SKM-1 (cell line): Measurements from ENCODE around the gene GAS1.
A peak's percentile ranks its signal among the peaks of the same experiment; 100 is the strongest.

Source experiments
- DNase-seq: peaks from one replicate; lab custom pipeline; 2025; ENCODE audit not compliant: unreplicated experiment; lab: John Stamatoyannopoulos, UW

Gene GAS1

GRCh38 chr9:86965636-86966395 lies 18.5 kb upstream of the GAS1 start:
- DNase-seq: no peak

DNA sequence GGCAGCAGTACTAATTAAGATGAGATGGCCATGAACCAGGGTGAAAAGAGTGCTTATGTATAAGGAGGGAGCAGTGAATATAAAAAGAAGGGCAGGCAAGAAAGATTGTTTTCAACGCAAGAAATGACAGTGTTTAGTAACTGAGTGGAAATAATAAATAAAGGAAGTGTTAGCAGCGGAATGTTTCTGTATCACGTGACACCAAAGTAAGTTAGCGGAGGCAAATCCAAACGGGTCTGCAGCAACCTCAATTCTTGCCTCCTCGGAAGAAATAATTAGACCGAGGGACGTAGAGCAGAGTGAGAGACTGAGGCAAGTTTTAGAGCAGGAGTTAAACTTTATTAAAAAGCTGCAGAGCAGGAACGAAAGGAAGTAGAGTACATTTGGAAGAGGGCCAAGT lies 15.4 kb upstream of the GAS1 start:
- no peak for DNase-seq

DNA sequence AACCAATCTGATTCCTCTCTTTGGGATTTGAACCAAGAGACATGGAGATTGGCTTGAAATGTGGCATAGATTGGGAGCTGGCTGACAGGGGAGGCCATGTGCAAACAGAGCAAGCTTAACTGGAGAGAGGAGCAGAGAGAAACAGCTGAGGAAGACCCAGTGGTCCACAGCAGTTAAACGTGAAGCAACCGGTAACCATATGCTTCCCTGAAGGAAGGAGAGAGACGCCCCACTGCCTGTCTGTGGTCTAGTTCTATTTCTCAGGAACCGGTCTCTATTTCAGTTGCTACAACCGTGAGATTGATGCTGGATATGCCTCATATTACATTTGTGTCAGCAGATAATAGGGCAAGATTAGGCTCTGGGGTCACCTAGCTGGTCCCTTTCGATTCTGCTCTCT lies 13.6 kb upstream of the GAS1 start:
- DNase-seq: no peak

- DNase-seq: no peak
These were observed 10.9 kb upstream of the GAS1 start for GRCh38 chr9:86958203-86958602.

DNA sequence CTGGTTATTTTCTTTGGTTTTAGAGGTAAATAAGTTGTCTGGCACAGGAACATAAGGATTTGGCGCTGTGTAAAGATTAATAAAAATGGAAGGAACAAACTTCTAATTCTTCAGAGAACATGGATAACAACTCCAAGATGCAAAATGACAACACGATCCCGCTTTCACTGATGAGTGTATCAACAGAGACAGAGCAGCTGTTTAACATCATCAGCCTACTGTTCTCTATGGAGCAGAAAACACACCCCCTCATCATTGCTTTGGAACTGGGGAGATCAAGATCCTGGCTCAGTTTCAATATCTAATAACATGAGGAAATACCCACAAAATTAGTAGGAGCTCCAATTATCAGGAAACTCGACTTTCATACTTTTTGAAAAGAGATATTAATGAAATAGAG lies 8.3 kb upstream of the GAS1 start:
- no peak for DNase-seq

DNA sequence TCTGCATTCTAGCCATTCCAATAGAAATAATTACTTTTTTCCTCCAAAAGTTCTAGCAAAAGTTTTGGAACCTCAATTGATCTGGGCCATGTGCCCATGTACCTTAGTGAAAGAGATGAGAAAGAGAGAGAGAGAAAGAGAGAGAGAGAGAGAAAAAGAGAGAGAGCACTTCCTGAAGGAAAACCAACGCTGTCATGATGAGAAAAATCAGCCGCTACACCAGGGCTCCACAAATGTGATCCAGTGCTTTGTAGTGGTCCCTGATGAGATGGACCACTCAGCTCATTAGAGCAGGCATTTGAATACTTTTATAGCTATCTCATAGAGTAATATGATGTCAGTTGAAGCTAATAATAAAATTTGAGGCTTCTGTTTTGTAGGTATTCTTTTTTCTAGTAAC lies 7.7 kb upstream of the GAS1 start:
- no peak for DNase-seq

DNA sequence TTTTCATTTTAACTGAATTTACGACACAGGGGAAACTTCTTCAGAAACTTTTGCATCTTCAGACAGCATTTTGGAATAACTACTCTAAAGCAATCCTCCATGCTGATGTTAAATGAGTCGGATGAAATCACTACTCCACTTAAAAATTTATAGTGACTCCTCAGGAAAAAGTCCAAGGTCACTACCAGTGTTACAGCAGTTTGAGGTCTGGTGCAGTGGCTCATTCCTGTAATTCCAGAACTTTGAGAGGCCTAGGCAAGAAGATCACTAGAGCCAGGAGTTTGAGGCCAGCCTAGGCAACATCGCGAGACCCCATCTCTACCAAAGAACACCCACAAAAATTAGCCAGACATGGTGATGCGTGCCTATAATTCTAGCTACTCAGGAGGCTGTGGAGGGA lies 5.9 kb upstream of the GAS1 start:
- no peak for DNase-seq

- peak; percentile 34 for DNase-seq
These were observed 996 bp upstream of the GAS1 start for GRCh38 chr9:86948074-86948929.

GRCh38 chr9:86946201-86947145 lies 833 bp downstream of the GAS1 start:
- no peak for DNase-seq

DNA sequence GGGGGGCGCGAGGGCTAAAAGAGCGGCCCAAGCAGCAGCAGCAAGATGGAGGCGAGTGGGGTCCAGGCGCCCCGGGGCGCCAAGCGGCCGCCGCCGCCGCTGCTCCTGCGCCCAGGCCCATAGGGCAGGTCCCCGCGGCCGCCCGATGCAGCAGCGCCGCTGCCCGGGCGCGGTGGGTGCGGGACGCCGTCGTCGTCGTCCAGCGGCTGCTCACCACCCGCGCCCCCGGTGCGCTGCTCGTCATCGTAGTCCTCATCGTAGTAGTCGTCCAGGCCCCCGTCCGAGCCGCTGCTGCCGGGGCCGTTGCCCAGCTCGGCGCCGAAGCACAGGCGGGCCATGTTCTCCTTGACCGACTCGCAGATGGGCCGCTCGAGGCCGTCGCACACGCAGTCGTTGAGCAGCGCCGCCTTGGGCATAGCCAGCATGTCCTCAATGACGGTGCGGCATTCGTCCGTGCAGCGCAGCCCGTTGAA lies 1.5 kb downstream of the GAS1 start:
- DNase-seq: no peak

- DNase-seq: no peak
These were observed 2.2 kb downstream of the GAS1 start for GRCh38 chr9:86944796-86945727.

- DNase-seq: no peak
These were observed 3.8 kb downstream of the GAS1 start for GRCh38 chr9:86943201-86944113.

- no peak for DNase-seq
These were observed 4.8 kb downstream of the GAS1 start for GRCh38 chr9:86942281-86943200.

DNA sequence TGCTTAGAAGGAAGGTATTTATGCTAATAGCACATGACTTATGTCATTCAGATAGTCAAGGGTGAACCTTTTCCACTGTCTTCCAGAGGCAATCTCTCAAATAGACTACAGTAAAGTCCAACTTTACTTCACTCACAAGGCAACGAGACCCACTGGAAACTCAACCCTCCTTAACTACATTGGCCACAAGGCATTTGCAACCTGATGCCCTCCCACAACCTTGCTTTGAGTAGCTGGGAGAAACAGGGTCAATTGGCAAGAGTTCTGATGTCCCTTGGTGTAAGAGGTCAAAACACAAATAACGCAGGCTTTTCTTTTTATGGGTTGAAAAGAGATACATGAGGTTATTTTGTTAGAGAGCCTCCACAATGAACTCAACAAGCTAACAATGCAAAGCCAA lies 6.1 kb downstream of the GAS1 start:
- no peak for DNase-seq

- no peak for DNase-seq
These were observed 6.5 kb downstream of the GAS1 start for GRCh38 chr9:86940774-86941173.

GRCh38 chr9:86939891-86940290 lies 7.4 kb downstream of the GAS1 start:
- no peak for DNase-seq

DNA sequence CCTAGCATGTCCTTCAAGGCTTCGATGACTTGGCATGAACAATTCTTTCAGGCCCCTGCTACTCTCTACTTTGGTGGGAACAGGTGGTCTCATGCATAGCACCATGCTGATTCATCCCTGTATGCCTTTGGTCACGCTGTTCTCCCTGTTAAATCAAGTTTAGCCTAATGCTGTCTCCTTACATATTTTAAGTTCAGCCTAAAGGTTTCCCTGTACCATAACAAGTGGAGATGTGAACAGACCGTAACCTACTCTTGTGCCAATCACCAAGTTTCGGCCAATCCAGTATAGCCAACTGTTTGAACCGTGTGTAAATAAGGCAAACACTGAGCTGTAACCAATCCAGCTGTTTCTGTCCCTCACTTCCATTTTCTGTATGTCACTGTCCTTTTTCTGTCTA lies 8.0 kb downstream of the GAS1 start:
- no peak for DNase-seq

- DNase-seq: no peak
These were observed 8.5 kb downstream of the GAS1 start for GRCh38 chr9:86938780-86939179.
